ENCODE data around the gene ADGRG1.
"Not testable (repeated sequence)": the region's sequence is repeated elsewhere in the genome, so short reads cannot be mapped to it uniquely, and the experiment has no call there.

Gene ADGRG1

DNA sequence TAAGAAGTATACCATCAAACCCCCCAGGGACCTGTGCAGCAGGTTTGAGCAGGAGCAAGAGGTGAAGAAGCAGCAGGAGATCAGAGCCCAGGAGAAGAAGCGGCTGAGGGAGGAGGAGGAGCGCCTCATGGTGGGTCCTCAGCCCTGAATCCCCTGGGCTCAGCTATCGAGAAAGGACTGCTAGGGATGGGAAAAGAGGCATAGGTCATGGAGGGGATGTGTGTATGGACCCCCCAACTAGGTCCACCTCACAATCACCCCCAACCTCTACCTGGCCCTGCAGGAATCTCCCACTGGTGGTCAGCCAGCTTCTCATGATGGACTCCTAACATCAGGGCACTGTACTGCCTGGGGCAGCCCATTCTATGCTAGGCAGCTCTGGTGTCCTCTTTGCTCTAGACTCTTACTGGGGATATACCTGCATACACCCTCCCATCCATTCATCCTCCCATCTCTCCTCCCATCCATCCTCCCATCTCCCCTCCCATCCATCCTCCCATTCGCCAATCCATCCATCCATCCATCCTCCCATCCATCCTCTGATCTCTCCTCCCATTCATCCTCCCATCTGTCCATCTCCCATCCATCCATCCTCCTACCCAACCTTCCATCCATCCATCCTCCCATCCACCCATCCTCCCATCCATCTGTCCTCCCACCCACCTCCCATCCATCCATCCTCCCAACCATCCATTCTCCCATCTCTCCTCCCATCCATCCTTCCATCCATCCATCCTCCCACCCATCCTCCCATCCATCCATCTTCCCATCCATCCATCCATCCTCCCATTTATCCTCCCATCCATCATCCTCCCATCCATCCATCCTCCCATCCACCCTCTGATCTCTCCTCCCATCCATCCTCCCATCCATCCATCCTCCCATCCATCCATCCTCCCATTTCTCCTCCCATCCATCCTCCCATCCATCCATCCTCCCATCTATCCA is 76.7 kb downstream of the ADGRG1 start:
- TF ChIP-seq CTCF (IDR thresholded peaks at IDR 0.05; ENCODE audit: insufficient read depth, missing control alignments): no peak
- FAIRE-seq (no peak), DNase-seq (ENCODE audit: insufficient read length, low spot score) (no peak)

DNA sequence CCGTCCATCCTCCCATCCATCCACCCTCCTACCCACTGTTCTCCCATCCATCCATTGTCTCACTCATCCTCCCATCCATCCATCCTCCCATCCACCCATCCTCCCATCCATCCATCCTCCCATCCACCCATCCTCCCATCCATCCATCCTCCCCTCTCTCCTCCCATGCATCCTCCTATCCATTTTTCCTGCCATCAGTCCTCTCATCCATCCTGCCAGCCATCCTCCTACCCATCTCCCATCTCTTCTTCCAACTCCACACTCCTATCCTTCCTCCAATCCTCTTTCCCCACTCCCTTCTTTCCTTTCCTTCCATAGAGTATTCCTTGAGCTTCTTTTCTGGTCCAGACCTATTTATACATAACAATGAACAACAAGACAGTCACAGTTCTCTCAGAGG is 78.3 kb downstream of the ADGRG1 start:
- DNase-seq (ENCODE audit: insufficient read length, low spot score) (no peak), FAIRE-seq (no peak)
- TF ChIP-seq CTCF (IDR thresholded peaks at IDR 0.05; ENCODE audit: insufficient read depth, missing control alignments): no peak

DNA sequence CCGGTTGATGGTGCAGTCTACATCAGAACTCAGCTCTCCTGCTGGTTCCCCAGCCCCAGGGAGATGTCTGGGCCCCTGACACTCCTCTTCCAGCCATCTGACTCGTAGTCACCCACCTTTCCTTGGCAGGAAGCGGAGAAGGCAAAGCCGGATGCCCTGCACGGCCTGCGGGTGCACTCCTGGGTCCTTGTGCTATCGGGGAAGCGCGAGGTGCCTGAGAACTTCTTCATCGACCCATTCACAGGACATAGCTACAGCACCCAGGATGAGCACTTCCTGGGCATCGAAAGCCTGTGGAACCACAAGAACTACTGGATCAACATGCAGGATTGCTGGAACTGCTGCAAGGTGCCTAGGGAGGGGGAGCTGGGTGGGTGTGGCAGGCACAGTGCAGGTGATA is 78.9 kb downstream of the ADGRG1 start:
- DNase-seq (ENCODE audit: insufficient read length, low spot score) (no peak), FAIRE-seq (no peak)
- TF ChIP-seq CTCF (IDR thresholded peaks at IDR 0.05; ENCODE audit: insufficient read depth, missing control alignments): no peak

DNA sequence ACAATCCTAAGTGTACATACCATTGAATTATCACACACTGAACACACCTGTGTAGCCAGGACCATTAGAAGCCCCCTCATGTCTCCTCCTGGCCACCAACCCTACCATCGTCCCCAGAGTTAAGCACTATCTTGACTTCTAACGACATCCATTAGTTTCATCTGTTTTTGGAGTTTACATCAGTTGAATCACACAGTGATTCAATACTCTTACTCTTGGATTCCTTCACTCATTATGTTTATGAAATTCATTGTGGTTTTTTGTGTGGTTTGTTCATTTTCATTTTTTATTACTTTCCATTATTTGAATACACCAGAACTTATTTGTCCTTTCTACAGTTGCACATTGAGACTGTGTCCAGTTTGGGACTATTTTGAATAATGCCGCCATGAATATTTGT is 79.7 kb downstream of the ADGRG1 start:
- DNase-seq (ENCODE audit: insufficient read length, low spot score): no peak
- no peak for FAIRE-seq
- no peak for TF ChIP-seq CTCF (IDR thresholded peaks at IDR 0.05; ENCODE audit: insufficient read depth, missing control alignments)

- DNase-seq (ENCODE audit: insufficient read length, low spot score) (no peak), FAIRE-seq (no peak)
- no peak for TF ChIP-seq CTCF (IDR thresholded peaks at IDR 0.05; ENCODE audit: insufficient read depth, missing control alignments)
Observed at GRCh38 chr16:57709663-57710062, 81.2 kb downstream of the ADGRG1 start.

- no peak for TF ChIP-seq CTCF (IDR thresholded peaks at IDR 0.05; ENCODE audit: insufficient read depth, missing control alignments)
- FAIRE-seq (no peak), DNase-seq (ENCODE audit: insufficient read length, low spot score) (no peak)
Observed at GRCh38 chr16:57711346-57711745, 82.9 kb downstream of the ADGRG1 start.

DNA sequence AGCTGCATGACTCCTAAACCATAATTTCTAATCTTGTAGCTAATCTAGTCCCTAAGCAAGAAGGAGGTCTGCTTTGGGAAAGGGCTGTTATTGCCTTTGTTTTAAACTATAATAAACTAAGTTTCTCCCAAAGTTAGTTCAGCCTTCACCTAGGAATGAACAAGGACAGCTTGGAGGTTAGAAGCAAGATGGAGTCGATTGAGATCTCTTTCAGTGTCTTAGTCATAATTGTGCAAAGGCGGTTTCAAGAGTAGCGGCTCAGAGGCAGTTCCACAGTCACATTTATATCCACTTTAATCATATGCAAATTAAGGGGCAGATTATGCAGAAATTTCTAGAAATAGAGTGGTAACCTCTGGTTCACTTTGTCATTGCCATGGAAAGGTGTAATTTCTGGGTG is 83.6 kb downstream of the ADGRG1 start:
- FAIRE-seq (no peak), DNase-seq (ENCODE audit: insufficient read length, low spot score) (no peak)
- TF ChIP-seq CTCF (IDR thresholded peaks at IDR 0.05; ENCODE audit: insufficient read depth, missing control alignments): no peak

DNA sequence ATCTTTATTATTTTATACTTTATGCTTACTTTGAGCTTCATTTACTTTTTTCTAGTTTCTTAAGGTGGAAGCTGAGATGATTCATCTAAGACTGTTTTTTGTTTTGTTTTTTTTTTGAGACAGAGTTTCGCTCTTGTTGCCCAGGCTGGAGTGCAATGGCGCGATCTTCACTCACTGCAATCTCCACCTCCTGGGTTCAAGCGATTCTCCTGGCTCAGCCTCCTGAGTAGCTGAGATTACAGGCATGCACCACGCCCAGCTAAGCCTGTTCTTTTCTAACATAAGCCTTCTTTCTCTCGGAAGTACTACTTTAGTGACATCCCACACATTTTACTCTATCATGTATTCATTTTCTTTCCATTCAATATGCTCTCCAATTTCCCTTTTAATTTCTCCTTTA is 84.1 kb downstream of the ADGRG1 start:
- not testable (repeated sequence) for DNase-seq (ENCODE audit: insufficient read length, low spot score); FAIRE-seq

Measured in D721Med (cell line).